ENCODE data around the gene EDARADD. TPM values are rescaled to one million over a fixed set of nuclear protein-coding genes. Genes with fewer than 3 reads are reported as not detected.

The EDARADD gene
- total RNA-seq, 1 donor from 2014 or later, result 0.59 TPM

GRCh38 chr1:236429715-236430274 is 35.7 kb downstream of the EDARADD start:
- Mint-ChIP-seq H3K27me3 (ENCODE audit: unreplicated experiment) (no peaks in the 10 kb centered on the region), H3K27ac (ENCODE audit: unreplicated experiment) (no peak overlapping the region), H3K36me3 (ENCODE audit: unreplicated experiment) (no peaks in the 10 kb centered on the region), H3K9me3 (ENCODE audit: unreplicated experiment) (no peaks in the 10 kb centered on the region), H3K4me3 (ENCODE audit: unreplicated experiment) (no peak overlapping the region), H3K4me1 (ENCODE audit: unreplicated experiment) (no peaks in the 10 kb centered on the region)
- TF ChIP-seq CTCF (IDR thresholded peaks at IDR 0.05), result no peak
- no peak for DNase-seq (ENCODE audit: extremely low spot score, unreplicated experiment)

- Mint-ChIP-seq H3K27ac (ENCODE audit: unreplicated experiment) (no peak overlapping the region), H3K4me3 (ENCODE audit: unreplicated experiment) (no peak overlapping the region), H3K4me1 (ENCODE audit: unreplicated experiment) (no peaks in the 10 kb centered on the region), H3K9me3 (ENCODE audit: unreplicated experiment) (no peaks in the 10 kb centered on the region), H3K36me3 (ENCODE audit: unreplicated experiment) (no peaks in the 10 kb centered on the region), H3K27me3 (ENCODE audit: unreplicated experiment) (peaks cover 6% of the 10 kb centered on the region)
- no peak for TF ChIP-seq CTCF (IDR thresholded peaks at IDR 0.05)
- peak; percentile 68 for DNase-seq (ENCODE audit: extremely low spot score, unreplicated experiment)
Observed at GRCh38 chr1:236433819-236434315, 39.8 kb downstream of the EDARADD start.

- H3K4me1 Mint-ChIP-seq (ENCODE audit: unreplicated experiment), result no peaks in the 10 kb centered on the region
- no peak for TF ChIP-seq CTCF (IDR thresholded peaks at IDR 0.05)
- no peak overlapping the region for H3K4me3 Mint-ChIP-seq (ENCODE audit: unreplicated experiment)
- peaks cover 10% of the 10 kb centered on the region for H3K27me3 Mint-ChIP-seq (ENCODE audit: unreplicated experiment)
- DNase-seq (ENCODE audit: extremely low spot score, unreplicated experiment), result no peak
- H3K9me3 Mint-ChIP-seq (ENCODE audit: unreplicated experiment), result no peaks in the 10 kb centered on the region
- no peak overlapping the region for H3K27ac Mint-ChIP-seq (ENCODE audit: unreplicated experiment)
- H3K36me3 Mint-ChIP-seq (ENCODE audit: unreplicated experiment), result no peaks in the 10 kb centered on the region
Observed at GRCh38 chr1:236438614-236439013, 44.5 kb downstream of the EDARADD start.

GRCh38 chr1:236440373-236440772 is 46.3 kb downstream of the EDARADD start:
- no peaks in the 10 kb centered on the region for H3K4me1 Mint-ChIP-seq (ENCODE audit: unreplicated experiment)
- H3K9me3 Mint-ChIP-seq (ENCODE audit: unreplicated experiment), result no peaks in the 10 kb centered on the region
- H3K36me3 Mint-ChIP-seq (ENCODE audit: unreplicated experiment), result no peaks in the 10 kb centered on the region
- no peak for TF ChIP-seq CTCF (IDR thresholded peaks at IDR 0.05)
- no peak overlapping the region for H3K4me3 Mint-ChIP-seq (ENCODE audit: unreplicated experiment)
- DNase-seq (ENCODE audit: extremely low spot score, unreplicated experiment), result no peak
- no peak overlapping the region for H3K27ac Mint-ChIP-seq (ENCODE audit: unreplicated experiment)
- H3K27me3 Mint-ChIP-seq (ENCODE audit: unreplicated experiment), result peaks cover 10% of the 10 kb centered on the region

GRCh38 chr1:236450779-236451178 is 56.7 kb downstream of the EDARADD start:
- no peaks in the 10 kb centered on the region for H3K36me3 Mint-ChIP-seq (ENCODE audit: unreplicated experiment)
- no peak for TF ChIP-seq CTCF (IDR thresholded peaks at IDR 0.05)
- H3K4me1 Mint-ChIP-seq (ENCODE audit: unreplicated experiment), result no peaks in the 10 kb centered on the region
- H3K27ac Mint-ChIP-seq (ENCODE audit: unreplicated experiment), result no peak overlapping the region
- H3K4me3 Mint-ChIP-seq (ENCODE audit: unreplicated experiment), result no peak overlapping the region
- no peak for DNase-seq (ENCODE audit: extremely low spot score, unreplicated experiment)
- peaks cover under 1% of the 10 kb centered on the region for H3K9me3 Mint-ChIP-seq (ENCODE audit: unreplicated experiment)
- no peaks in the 10 kb centered on the region for H3K27me3 Mint-ChIP-seq (ENCODE audit: unreplicated experiment)

Measured in osteocyte (in vitro differentiated cells).